ENCODE measurements around the gene HOXA10. TPM values are rescaled to one million over a fixed set of nuclear protein-coding genes. Genes with fewer than 3 reads are reported as not detected.
A peak's percentile ranks its signal among the peaks of the same experiment; 100 is the strongest.

HOXA10 gene
- polyA plus RNA-seq, 1 donor: 0.12 TPM

DNA sequence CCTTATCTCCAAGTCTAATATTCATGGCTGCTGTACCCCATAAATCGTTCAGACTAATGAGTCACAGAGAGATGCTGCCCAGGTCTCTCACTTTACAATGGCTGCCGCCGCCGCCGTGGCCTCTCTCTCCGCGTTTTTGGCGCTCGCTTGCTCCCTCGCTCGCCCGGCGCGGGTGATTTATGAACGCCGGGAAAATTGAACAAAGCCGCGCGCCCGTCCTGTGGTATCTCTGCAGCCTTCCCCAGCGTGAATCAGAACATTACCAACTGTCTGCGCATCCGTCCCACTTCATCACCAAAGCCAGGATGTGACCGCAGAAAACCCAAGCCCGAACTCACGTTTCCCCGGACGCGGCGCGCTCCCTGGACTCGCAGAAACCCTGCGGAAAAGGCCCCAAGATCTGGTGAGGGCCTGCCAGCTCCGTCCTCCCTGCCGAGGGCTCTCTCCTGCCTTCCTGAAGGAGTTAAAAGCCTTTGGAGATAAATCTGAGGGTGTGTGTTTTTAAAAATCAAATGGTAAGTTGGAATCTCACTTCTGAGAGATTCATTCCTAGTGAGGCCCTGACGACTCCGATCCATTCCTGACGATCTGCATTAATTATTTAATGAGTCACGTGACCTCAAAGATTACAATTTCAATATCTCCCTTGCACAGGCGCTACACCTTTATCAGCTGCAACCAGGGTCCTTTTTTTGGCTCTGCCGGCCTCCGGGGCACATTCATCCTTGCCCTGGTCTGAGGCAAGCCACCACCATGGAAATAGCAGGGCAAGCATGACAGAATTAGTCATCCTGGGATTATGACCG, 49.8 kb downstream of the HOXA10 start:
- Histone ChIP-seq H3K27me3 (ENCODE audit: control insufficient read depth, insufficient read depth, low read length) (no peaks in the 10 kb centered on the region), H3K36me3 (ENCODE audit: control insufficient read depth, insufficient read depth, low read length) (peaks cover 5% of the 10 kb centered on the region), H3K4me3 (ENCODE audit: low read length) (peak overlapping the region; percentile 57), H3K27ac (ENCODE audit: low read length) (peak overlapping the region; percentile 86), H3K4me1 (ENCODE audit: control insufficient read depth, insufficient read depth, low read length) (peaks cover 51% of the 10 kb centered on the region), H3K9me3 (ENCODE audit: control insufficient read depth, low read depth, low read length) (no peaks in the 10 kb centered on the region)
- WGBS (ENCODE audit: insufficient coverage, low lambda C conversion rate): 20% methylated on average over 1 of the region's 43 CpGs
- peak in 1 of 2 donors; percentile 57 for DNase-seq

DNA sequence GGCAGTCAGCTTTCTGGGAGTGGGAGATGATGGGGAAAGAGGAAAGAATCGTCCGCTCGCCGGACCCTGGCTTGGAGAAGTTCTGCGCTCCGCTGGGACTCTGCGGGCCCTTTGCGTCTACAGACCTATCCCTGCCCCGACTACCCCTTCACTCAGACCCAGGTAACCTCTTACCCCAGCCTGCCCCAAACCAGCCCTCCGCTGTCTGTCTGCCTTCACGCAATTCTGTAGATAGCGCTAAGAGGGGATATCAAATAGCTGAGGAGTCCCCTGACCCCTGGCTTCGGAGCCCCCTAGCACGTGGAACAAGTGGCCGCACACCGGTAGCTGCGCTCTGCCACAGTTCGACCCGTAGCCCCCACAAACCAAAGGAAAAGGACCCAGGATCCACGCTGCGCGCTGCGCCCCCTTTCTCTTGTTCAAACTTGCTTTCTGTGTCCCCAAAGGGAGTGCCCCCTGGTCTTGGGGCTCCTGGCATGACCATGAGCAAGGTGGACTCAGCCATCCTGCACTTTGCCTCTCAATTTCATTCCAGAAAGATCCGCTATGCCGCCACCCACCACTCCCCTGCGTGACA, 50.6 kb downstream of the HOXA10 start:
- Histone ChIP-seq H3K4me3 (ENCODE audit: low read length) (peak overlapping the region; percentile 57), H3K27ac (ENCODE audit: low read length) (peak overlapping the region; percentile 86), H3K4me1 (ENCODE audit: control insufficient read depth, insufficient read depth, low read length) (peaks cover 58% of the 10 kb centered on the region), H3K9me3 (ENCODE audit: control insufficient read depth, low read depth, low read length) (no peaks in the 10 kb centered on the region), H3K27me3 (ENCODE audit: control insufficient read depth, insufficient read depth, low read length) (no peaks in the 10 kb centered on the region), H3K36me3 (ENCODE audit: control insufficient read depth, insufficient read depth, low read length) (peaks cover 11% of the 10 kb centered on the region)
- WGBS (ENCODE audit: insufficient coverage, low lambda C conversion rate): no CpG with 5 or more reads among the region's 26 CpGs
- DNase-seq: no peak

- Histone ChIP-seq H3K9me3 (ENCODE audit: control insufficient read depth, low read depth, low read length) (no peaks in the 10 kb centered on the region), H3K4me1 (ENCODE audit: control insufficient read depth, insufficient read depth, low read length) (peaks cover 62% of the 10 kb centered on the region), H3K4me3 (ENCODE audit: low read length) (peak overlapping the region; percentile 57), H3K27me3 (ENCODE audit: control insufficient read depth, insufficient read depth, low read length) (no peaks in the 10 kb centered on the region), H3K27ac (ENCODE audit: low read length) (peak overlapping the region; percentile 86), H3K36me3 (ENCODE audit: control insufficient read depth, insufficient read depth, low read length) (peaks cover 11% of the 10 kb centered on the region)
- peak in 1 of 2 donors; percentile 70 for DNase-seq
- WGBS (ENCODE audit: insufficient coverage, low lambda C conversion rate): no CpG with 5 or more reads among the region's 14 CpGs
Measured at GRCh38 chr7:27123007-27123476, 51.1 kb downstream of the HOXA10 start.

DNA sequence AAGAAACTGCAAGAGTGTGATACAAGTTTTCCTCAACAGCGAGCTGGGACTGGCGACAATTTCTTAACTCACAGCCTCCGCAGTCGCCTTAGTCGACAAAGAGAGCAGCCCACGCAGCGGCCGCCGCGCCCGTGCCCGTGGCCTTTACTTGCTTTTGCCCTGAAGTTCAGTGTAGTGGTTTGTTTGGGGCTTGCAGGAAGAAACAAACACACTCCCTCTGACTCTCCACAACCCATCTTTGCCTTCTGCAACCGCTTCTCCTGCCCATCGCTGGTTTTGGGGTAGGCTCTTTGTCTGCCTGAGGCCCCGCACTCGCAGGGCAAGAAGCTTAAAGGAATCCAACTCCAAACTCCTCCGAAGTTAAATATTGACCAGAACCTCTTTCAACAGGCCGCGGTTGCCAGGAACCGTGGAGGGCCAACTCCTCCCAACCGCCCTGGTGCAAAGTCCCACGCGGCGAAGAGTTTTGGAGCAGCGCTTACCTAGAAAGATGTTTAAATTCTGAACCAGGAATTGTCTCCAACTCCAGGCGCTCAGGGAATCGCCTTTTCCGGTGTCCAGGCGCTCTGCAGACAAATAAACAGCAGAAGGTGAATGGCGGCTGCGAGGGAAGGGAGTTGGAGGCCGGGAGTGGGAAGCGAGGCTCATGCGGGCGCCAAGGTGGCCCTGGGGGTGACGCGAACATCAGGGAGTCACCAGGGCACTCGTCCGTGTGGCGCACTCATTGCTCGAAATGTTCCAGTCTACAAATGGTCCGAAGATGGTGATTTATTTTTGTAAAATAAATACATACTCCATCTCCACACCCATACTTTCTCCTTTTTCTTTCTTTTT, 51.8 kb downstream of the HOXA10 start:
- Histone ChIP-seq H3K9me3 (ENCODE audit: control insufficient read depth, low read depth, low read length) (no peaks in the 10 kb centered on the region), H3K4me3 (ENCODE audit: low read length) (peak overlapping the region; percentile 57), H3K27me3 (ENCODE audit: control insufficient read depth, insufficient read depth, low read length) (no peaks in the 10 kb centered on the region), H3K36me3 (ENCODE audit: control insufficient read depth, insufficient read depth, low read length) (peaks cover 18% of the 10 kb centered on the region), H3K27ac (ENCODE audit: low read length) (peak overlapping the region; percentile 86), H3K4me1 (ENCODE audit: control insufficient read depth, insufficient read depth, low read length) (peaks cover 66% of the 10 kb centered on the region)
- peak in 1 of 2 donors; percentile 88 for DNase-seq
- WGBS (ENCODE audit: insufficient coverage, low lambda C conversion rate): 0% methylated on average over 1 of the region's 42 CpGs

DNA sequence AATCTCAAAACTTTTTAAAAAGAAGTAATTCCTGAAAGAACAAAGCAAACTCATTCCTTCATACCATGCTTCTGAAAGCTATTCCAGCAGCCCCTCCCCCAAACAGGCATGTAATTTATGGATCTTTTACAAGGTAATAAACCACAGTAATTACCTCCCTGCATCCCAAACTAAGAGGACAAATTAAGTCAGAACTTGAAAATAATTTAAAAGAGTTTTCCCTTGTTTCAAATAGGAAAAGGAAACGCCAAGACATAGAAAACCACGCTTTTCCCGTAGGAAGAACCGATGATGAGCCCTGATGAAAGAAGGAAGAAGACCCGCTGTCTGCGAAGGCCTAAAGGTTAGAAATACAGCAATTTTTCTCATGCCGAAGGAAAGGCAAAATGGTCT, 52.4 kb downstream of the HOXA10 start:
- DNase-seq: peak in 1 of 2 donors; percentile 59
- no peaks in the 10 kb centered on the region for H3K27me3 ChIP-seq (ENCODE audit: control insufficient read depth, insufficient read depth, low read length)
- H3K36me3 ChIP-seq (ENCODE audit: control insufficient read depth, insufficient read depth, low read length): peaks cover 20% of the 10 kb centered on the region
- peak overlapping the region; percentile 57 for H3K4me3 ChIP-seq (ENCODE audit: low read length)
- peak overlapping the region; percentile 86 for H3K27ac ChIP-seq (ENCODE audit: low read length)
- no peaks in the 10 kb centered on the region for H3K9me3 ChIP-seq (ENCODE audit: control insufficient read depth, low read depth, low read length)
- 0% methylated on average over 4 of the region's 7 CpGs for WGBS (ENCODE audit: insufficient coverage, low lambda C conversion rate)
- peaks cover 70% of the 10 kb centered on the region for H3K4me1 ChIP-seq (ENCODE audit: control insufficient read depth, insufficient read depth, low read length)

Other genes with a start within 250 kb of the HOXA10 start
- gene HOXA1, start 78.3 kb downstream of the HOXA10 start, polyA plus RNA-seq: 1.5 TPM
- gene HOXA2, start 71.6 kb downstream of the HOXA10 start, polyA plus RNA-seq: 5.5 TPM
- gene HOXA4, start 43.6 kb downstream of the HOXA10 start, polyA plus RNA-seq: 19.7 TPM
- gene HOXA5, start 30.6 kb downstream of the HOXA10 start, polyA plus RNA-seq: 30.3 TPM
- gene HOXA6, start 26.5 kb downstream of the HOXA10 start, polyA plus RNA-seq: 4.0 TPM
- 19.1 TPM for gene HOXA3, start 21.7 kb downstream of the HOXA10 start, polyA plus RNA-seq
- gene HOXA7, start 17.6 kb downstream of the HOXA10 start, polyA plus RNA-seq: 2.3 TPM
- gene HOXA9, start 8.8 kb downstream of the HOXA10 start, polyA plus RNA-seq: 0.33 TPM
- not detected for gene HOXA11, start 10.9 kb upstream of the HOXA10 start, polyA plus RNA-seq
- not detected for gene HOXA13, start 25.8 kb upstream of the HOXA10 start, polyA plus RNA-seq
- gene EVX1, start 68.5 kb upstream of the HOXA10 start, polyA plus RNA-seq: not detected

Data from large intestine (tissue), 3 donors.